Testis (tissue), 2 donors: Measurements from ENCODE around the gene FAM20A.

ENCODE experiments used
- POLR2A ChIP-seq: fragments of 450-650 bp; IDR thresholded peaks from one replicate; pipeline ENCODE4 v1.6.1; 2017; ENCODE audit warnings: antibody characterized with exemption, mild to moderate bottlenecking, moderate library complexity
- TF ChIP-seq, protein P1 (sequence below), 3 experiments: fragments of 450-650 bp in 2 of 3; fragments of 200-600 bp in 1 of 3; sonication (generic) in 1 of 3; IDR thresholded peaks; one replicate each; pipeline ENCODE4 v1.5.1; 2016 to 2019; ENCODE audit warnings: antibody characterized with exemption in 3 of 3, mild to moderate bottlenecking in 2 of 3, moderate library complexity in 1 of 3

DNA sequence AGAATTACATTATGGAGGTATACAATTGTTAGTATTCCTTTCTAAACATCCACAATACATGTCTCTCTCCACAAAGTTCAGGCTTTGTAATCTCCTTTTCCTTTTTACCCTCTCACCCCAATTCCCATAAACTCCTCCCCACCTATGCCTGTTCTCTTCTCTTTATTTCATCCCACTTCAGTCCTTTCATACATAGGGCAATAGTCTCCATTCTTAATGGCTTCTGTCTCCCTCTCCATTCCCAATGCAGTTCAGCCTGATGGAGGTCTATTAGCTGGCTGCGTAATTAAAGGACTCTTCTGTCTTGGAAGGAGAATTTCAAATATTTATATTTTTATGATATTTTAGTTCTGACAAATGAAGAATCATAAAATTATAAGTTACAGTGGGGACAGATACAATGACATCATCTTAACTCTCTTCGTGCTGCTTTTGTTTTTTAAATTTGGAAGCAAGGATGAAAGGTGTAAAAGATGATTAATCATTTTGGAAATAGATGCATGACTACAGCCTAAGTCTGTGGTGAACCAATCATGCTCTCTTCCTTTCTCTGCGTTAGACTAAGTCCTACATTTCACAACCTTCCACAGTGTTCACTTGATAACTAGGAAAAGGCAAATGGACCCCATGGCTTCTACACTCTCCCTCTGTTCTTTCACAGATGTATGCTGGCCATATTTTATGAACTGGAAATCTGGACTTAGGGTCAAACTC lies 11.2 kb upstream of the FAM20A start:
- TF ChIP-seq, protein P1, sequence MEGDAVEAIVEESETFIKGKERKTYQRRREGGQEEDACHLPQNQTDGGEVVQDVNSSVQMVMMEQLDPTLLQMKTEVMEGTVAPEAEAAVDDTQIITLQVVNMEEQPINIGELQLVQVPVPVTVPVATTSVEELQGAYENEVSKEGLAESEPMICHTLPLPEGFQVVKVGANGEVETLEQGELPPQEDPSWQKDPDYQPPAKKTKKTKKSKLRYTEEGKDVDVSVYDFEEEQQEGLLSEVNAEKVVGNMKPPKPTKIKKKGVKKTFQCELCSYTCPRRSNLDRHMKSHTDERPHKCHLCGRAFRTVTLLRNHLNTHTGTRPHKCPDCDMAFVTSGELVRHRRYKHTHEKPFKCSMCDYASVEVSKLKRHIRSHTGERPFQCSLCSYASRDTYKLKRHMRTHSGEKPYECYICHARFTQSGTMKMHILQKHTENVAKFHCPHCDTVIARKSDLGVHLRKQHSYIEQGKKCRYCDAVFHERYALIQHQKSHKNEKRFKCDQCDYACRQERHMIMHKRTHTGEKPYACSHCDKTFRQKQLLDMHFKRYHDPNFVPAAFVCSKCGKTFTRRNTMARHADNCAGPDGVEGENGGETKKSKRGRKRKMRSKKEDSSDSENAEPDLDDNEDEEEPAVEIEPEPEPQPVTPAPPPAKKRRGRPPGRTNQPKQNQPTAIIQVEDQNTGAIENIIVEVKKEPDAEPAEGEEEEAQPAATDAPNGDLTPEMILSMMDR (IDR thresholded peaks at IDR 0.05), result no peak
- TF ChIP-seq POLR2A, result no peak
